Stomach (tissue), 9 donors: Measurements from ENCODE around the gene TSPAN17. TPM values are rescaled to one million over a fixed set of nuclear protein-coding genes. Genes with fewer than 3 reads are reported as not detected.

ENCODE experiments used
- DNase-seq, 2 donors: peaks; one replicate each; pipeline versions ENCODE4 v3.0.0 to v3.0.0-alpha.2; 2013 to 2019
- H3K27ac ChIP-seq, 5 donors: fragments of 200-600 bp in 4 of 5; sonication (generic) in 4 of 5; one replicate each; pipeline ENCODE4 v1.5.1; 2013 to 2019; ENCODE audit warnings: mild to moderate bottlenecking in 1 of 5, moderate library complexity in 1 of 5
- H3K27me3 ChIP-seq, 3 donors: fragments of 200-600 bp; sonication (generic); one replicate each; pipeline ENCODE4 v1.5.1; 2017 to 2019; ENCODE audit warnings: mixed run types in 1 of 3
- H3K36me3 ChIP-seq, 4 donors: fragments of 200-600 bp; sonication (generic); 1 replicate in 3 of 4; 2 replicates in 1 of 4; pipeline ENCODE4 v1.5.1; 2016 to 2019
- H3K4me1 ChIP-seq, 4 donors: fragments of 200-600 bp; sonication (generic); one replicate each; pipeline ENCODE4 v1.5.1; 2016 to 2019
- H3K4me3 ChIP-seq, 4 donors: fragments of 200-600 bp; sonication (generic) in 3 of 4; one replicate each; pipeline ENCODE4 v1.5.1; 2016 to 2019; ENCODE audit warnings: mild to moderate bottlenecking in 1 of 4
- H3K9me3 ChIP-seq, 4 donors: fragments of 200-600 bp; sonication (generic); one replicate each; pipeline ENCODE4 v1.5.1; 2016 to 2019
- EP300 ChIP-seq: sonication (generic); formaldehyde crosslinking; IDR thresholded peaks from one replicate; pipeline ENCODE4 v1.6.1; 2017; ENCODE audit warnings: antibody characterized with exemption
- POLR2A ChIP-seq, 4 donors: fragments of 450-650 bp; IDR thresholded peaks; one replicate each; pipeline ENCODE4 v1.6.1; 2016; ENCODE audit warnings: antibody characterized with exemption in 4 of 4, control low read depth in 2 of 4, mild to moderate bottlenecking in 1 of 4, moderate library complexity in 1 of 4
- POLR2AphosphoS5 ChIP-seq, 3 donors: sonication (generic); formaldehyde crosslinking; IDR thresholded peaks; one replicate each; pipeline ENCODE4 v1.6.1; 2016; ENCODE audit warnings: antibody characterized with exemption in 3 of 3
- WGBS, 5 donors: extraction: QIAGEN DNeasy Blood & Tissue Kit in 3 of 5; methylation state at CpG; one replicate each; pipeline versions ENCODE4 v1.1.5 to v1.1.7; 2013 to 2018; 5-methylcytosine and 5-hydroxymethylcytosine counted together
- intact Hi-C: fragments of 100-400 bp; cut with DNase I; formaldehyde crosslinking; loops from one replicate; pipeline ENCODE4 v1.15.1; 2023; ENCODE audit warnings: low total_unique reads
- polyA plus RNA-seq, 3 donors: library from polyadenylated mRNA; stranded (reverse); fragments of 200-250 nt; gene quantifications; one replicate each; pipeline ENCODE4 v1.2.3, GENCODE V29; 2013
- total RNA-seq, 5 donors: library from RNA; depleted of rRNA; stranded (reverse); fragments of >200 nt; gene quantifications; one replicate each; pipeline versions ENCODE4 v1.1.0 to v1.2.3, GENCODE V29; 2014 to 2016
- TF ChIP-seq, protein P1 (sequence below), 7 experiments: fragments of 450-650 bp in 4 of 7; fragments of 200-600 bp in 3 of 7; sonication (generic) in 3 of 7; IDR thresholded peaks; one replicate each; pipeline ENCODE4 v1.5.1; 2016 to 2019; ENCODE audit warnings: antibody characterized with exemption in 7 of 7, control low read depth in 2 of 7, mild to moderate bottlenecking in 1 of 7
- donor health status: healthy with polysubstance abuse.
- donor health status: Bipolar disorder and iron deficiency.
- donor health status: healthy.

Gene TSPAN17
- total and polyA plus RNA-seq, 8 donors, result 2.3 to 79.9 (median 21.7) TPM

DNA sequence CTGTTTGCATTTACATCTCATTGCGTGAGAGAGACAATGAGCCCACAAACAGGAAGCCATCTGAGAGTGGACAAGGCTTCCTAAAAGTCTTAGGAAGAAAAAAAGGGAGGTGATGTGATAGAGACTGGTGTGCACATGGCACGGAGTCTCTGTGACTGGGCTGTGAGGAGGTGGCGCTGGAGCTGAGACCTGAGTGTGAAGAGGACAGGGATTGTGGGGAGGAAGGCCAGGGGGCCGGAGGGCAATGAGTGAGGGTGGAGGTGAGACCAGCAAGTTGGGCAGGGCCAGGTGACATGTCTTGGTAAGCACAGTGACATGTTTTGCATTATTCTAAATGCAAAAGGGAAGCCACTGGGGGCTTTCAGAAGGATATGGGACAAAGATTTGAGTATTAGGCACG is 45.0 kb downstream of the TSPAN17 start:
- Histone ChIP-seq H3K4me3 (no peak overlapping the region), H3K27me3 (peaks cover 0 to 99% (median 31%) of the 10 kb centered on the region in 3 donors), H3K36me3 (no peaks in the 10 kb centered on the region), H3K27ac (no peak overlapping the region), H3K4me1 (peaks cover 0 to 12% (median 9%) of the 10 kb centered on the region in 4 donors), H3K9me3 (peaks cover 0 to 11% (median 8%) of the 10 kb centered on the region in 4 donors)
- TF ChIP-seq EP300, result no peak
- TF ChIP-seq POLR2AphosphoS5 (IDR thresholded peaks at IDR 0.05), result no peak
- TF ChIP-seq, protein P1, sequence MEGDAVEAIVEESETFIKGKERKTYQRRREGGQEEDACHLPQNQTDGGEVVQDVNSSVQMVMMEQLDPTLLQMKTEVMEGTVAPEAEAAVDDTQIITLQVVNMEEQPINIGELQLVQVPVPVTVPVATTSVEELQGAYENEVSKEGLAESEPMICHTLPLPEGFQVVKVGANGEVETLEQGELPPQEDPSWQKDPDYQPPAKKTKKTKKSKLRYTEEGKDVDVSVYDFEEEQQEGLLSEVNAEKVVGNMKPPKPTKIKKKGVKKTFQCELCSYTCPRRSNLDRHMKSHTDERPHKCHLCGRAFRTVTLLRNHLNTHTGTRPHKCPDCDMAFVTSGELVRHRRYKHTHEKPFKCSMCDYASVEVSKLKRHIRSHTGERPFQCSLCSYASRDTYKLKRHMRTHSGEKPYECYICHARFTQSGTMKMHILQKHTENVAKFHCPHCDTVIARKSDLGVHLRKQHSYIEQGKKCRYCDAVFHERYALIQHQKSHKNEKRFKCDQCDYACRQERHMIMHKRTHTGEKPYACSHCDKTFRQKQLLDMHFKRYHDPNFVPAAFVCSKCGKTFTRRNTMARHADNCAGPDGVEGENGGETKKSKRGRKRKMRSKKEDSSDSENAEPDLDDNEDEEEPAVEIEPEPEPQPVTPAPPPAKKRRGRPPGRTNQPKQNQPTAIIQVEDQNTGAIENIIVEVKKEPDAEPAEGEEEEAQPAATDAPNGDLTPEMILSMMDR (IDR thresholded peaks at IDR 0.05), result no peak
- no peak for TF ChIP-seq POLR2A (IDR thresholded peaks at IDR 0.05)
- WGBS, 5 donors, result 39 to 53% (median 48%) methylated on average over 5 of the region's 5 CpGs
- DNase-seq, result no peak
- intact Hi-C loops, result no loop called here

DNA sequence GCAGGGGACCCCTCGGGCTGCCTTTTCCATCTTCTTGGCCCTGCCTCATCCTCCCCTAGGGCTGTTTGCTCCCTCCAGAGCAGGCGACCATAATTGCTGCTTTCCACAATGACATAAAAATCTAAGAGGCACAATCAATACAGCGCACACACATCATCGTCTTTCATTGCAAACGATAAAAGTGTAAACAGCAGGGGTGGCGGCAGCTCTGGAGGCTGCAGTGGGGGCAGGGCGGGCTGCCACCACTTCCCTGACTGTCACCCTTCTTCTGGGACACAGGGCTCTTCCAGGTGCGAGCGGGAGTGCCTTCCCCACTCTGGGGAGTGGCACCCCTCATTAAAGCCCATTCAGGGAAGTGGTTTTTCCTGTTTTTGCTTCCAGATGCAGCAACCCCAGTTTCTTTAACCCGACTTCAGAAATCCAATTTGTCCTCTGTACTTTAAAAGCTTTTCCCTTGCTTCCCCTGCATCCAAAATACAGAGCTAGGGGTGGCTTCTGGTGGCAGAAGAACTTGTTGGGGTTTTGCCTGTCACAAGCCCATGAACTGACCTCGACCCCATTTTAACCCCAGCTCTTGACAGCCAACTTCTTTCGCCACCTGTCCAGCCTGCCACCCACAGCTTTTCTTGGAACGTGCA is 45.7 kb downstream of the TSPAN17 start:
- H3K27ac ChIP-seq, result no peak overlapping the region
- peak in 1 of 2 donors; percentile 69 for DNase-seq
- TF ChIP-seq POLR2A (IDR thresholded peaks at IDR 0.05) (no peak), EP300 (no peak), POLR2AphosphoS5 (IDR thresholded peaks at IDR 0.05) (no peak)
- TF ChIP-seq, protein P1 (IDR thresholded peaks at IDR 0.05), result no peak
- H3K36me3 ChIP-seq, result no peaks in the 10 kb centered on the region
- peaks cover 0 to 12% (median 9%) of the 10 kb centered on the region in 4 donors for H3K4me1 ChIP-seq
- WGBS, 5 donors, result 5 to 10% (median 9%) methylated on average over 13 of the region's 13 CpGs
- H3K27me3 ChIP-seq, result peaks cover 0 to 100% (median 36%) of the 10 kb centered on the region in 3 donors
- intact Hi-C loops, result no loop called here
- H3K9me3 ChIP-seq, result peaks cover 0 to 5% (median 2%) of the 10 kb centered on the region in 4 donors
- H3K4me3 ChIP-seq, result peak overlapping the region in 1 of 4 donors; percentile 9

DNA sequence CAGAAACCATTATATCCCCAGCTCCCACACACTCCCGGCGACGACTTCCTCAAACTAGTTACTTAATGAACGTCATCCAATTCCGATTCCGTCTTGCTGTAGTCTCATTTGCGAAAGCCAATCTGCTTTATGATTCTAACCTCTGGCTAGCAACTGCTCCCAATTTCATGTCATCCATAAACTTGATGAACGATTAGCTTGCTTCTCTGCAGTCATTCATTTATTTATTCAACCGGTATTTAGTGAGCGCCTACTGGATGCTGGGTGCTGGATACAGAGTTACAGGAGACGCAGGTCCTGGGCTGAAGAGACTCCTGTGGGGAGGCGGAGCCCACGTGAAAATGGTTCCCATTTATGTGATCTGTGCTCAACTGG is 46.2 kb downstream of the TSPAN17 start:
- H3K9me3 ChIP-seq, result peaks cover 0 to under 1% (median 0%) of the 10 kb centered on the region in 4 donors
- no peaks in the 10 kb centered on the region for H3K36me3 ChIP-seq
- no peak for TF ChIP-seq POLR2A (IDR thresholded peaks at IDR 0.05)
- no peak for TF ChIP-seq EP300
- TF ChIP-seq POLR2AphosphoS5 (IDR thresholded peaks at IDR 0.05), result no peak
- TF ChIP-seq, protein P1 (IDR thresholded peaks at IDR 0.05), result no peak
- peak; percentile 30 to 63 for DNase-seq
- H3K27ac ChIP-seq, result no peak overlapping the region
- peaks cover 0 to 100% (median 35%) of the 10 kb centered on the region in 3 donors for H3K27me3 ChIP-seq
- intact Hi-C loops, result no loop called here
- H3K4me3 ChIP-seq, result no peak overlapping the region
- H3K4me1 ChIP-seq, result peaks cover 0 to 12% (median 9%) of the 10 kb centered on the region in 4 donors
- 31 to 40% (median 32%) methylated on average over 13 of the region's 13 CpGs for WGBS, 5 donors

DNA sequence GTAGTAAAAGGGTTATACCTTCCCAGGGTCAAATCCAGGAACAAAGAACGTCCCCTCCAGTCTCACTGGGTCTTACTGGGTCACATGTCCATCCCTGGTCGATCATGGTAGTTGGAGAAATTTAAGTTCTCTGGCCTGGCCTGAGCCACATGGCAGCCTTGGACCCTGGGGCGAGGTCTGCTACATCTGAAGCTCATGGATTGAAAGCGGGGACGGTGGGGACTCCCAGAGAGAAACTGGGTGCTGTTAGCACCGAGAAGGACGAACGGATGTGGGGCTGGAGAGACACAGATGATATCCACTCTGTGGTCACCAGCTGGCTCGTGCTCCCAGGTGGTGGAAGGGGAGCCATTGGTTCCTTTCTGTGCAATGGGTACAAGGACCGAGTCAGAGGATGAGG is 46.9 kb downstream of the TSPAN17 start:
- Histone ChIP-seq H3K27me3 (peaks cover 0 to 100% (median 35%) of the 10 kb centered on the region in 3 donors), H3K4me1 (peaks cover 0 to 12% (median 9%) of the 10 kb centered on the region in 4 donors), H3K36me3 (no peaks in the 10 kb centered on the region), H3K9me3 (no peaks in the 10 kb centered on the region), H3K4me3 (no peak overlapping the region), H3K27ac (no peak overlapping the region)
- 81 to 85% (median 81%) methylated on average over 10 of the region's 10 CpGs for WGBS, 5 donors
- DNase-seq, result no peak
- TF ChIP-seq POLR2AphosphoS5 (IDR thresholded peaks at IDR 0.05) (no peak), EP300 (no peak), POLR2A (IDR thresholded peaks at IDR 0.05) (no peak)
- TF ChIP-seq, protein P1 (IDR thresholded peaks at IDR 0.05), result no peak
- intact Hi-C loops, result no loop called here
